Peyer's patch (tissue), 4 donors: ENCODE measurements around the gene FAT1.

Experiments used
- POLR2A ChIP-seq, 2 donors: fragments of 450-650 bp; IDR thresholded peaks; one replicate each; pipeline ENCODE4 v1.5.1; 2017; ENCODE audit warnings: antibody characterized with exemption in 2 of 2, mild to moderate bottlenecking in 2 of 2, moderate library complexity in 2 of 2
- TF ChIP-seq, protein P1 (sequence below), 6 experiments: fragments of 450-650 bp in 4 of 6; fragments of 200-600 bp in 2 of 6; sonication (generic) in 1 of 6; IDR thresholded peaks; one replicate each; pipeline ENCODE4 v1.5.1; 2017 to 2019; ENCODE audit warnings: antibody characterized with exemption in 6 of 6, mild to moderate bottlenecking in 3 of 6, moderate library complexity in 1 of 6

DNA sequence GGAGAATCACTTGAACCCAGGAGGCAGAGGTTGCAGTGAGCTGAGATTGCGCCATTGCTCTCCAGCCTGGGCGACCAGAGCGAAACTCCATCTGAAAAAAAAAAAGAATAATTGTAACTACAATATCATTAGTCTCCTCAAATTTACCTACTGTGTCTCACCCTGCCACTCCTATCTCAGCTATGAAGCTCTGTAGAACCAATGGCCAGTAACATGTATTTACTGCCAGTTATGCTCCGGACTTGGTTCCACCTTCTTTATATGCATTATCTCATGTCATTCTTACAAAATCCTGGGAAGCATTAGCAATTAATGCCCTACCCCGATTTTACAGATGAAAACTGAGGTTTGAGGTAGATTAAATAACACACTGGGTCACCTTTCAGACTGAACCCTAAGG is 7.0 kb upstream of the FAT1 start:
- no peak for TF ChIP-seq POLR2A (IDR thresholded peaks at IDR 0.05)
- TF ChIP-seq, protein P1, sequence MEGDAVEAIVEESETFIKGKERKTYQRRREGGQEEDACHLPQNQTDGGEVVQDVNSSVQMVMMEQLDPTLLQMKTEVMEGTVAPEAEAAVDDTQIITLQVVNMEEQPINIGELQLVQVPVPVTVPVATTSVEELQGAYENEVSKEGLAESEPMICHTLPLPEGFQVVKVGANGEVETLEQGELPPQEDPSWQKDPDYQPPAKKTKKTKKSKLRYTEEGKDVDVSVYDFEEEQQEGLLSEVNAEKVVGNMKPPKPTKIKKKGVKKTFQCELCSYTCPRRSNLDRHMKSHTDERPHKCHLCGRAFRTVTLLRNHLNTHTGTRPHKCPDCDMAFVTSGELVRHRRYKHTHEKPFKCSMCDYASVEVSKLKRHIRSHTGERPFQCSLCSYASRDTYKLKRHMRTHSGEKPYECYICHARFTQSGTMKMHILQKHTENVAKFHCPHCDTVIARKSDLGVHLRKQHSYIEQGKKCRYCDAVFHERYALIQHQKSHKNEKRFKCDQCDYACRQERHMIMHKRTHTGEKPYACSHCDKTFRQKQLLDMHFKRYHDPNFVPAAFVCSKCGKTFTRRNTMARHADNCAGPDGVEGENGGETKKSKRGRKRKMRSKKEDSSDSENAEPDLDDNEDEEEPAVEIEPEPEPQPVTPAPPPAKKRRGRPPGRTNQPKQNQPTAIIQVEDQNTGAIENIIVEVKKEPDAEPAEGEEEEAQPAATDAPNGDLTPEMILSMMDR (IDR thresholded peaks at IDR 0.05) = no peak
